Hematopoietic multipotent progenitor cell treated with erythropoietin and hydrocortisone succinate and interleukin-3 and kit ligand, for 4 days (in vitro differentiated cells): Measurements from ENCODE around the gene TCHH.
A peak's percentile ranks its signal among the peaks of the same experiment; 100 is the strongest.
"Not testable (repeated sequence)": the region's sequence is repeated elsewhere in the genome, so short reads cannot be mapped to it uniquely, and the experiment has no call there.

ENCODE experiments used
- DNase-seq: peaks from one replicate; pipeline ENCODE4 v3.0.0-alpha.2; 2015

The TCHH gene

DNA sequence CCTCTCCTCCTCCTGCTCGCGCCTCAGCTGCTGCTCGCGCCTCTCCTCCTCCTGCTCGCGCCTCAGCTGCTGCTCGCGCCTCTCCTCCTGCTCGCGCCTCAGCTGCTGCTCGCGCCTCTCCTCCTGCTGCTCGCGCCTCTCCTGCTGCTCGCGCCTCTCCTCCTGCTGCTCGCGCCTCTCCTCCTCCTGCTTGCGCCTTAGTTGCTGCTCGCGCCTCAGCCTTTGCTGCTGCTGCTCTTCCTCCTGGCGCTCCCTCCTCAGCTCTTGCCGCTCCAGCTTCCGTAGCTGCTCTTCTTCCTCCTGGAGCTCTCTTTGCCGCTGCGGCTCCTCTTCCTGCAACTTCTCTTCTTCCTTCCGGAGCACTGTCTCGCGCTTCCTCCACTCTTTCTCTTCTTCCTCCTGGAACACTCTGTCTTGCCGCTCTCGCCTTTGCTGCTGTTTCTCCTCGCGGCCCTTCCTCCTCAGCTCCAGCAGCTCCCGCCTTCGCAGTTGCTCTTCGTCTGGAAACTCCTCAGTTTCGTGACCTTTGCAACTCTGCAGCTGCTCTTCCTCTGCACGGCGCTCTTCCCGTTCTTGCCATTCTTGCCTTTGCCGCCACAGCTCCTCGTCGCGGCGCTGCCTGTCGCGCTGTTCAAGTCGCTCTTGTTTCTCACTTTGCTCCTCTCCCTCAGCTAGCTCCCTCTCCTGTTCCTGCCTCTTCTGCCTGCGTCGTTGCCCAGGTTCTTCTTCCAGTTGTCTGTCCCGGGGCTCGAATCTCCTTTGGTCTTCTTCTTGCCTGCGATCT, 3.0 kb downstream of the TCHH start:
- peak; percentile 33 for DNase-seq

DNA sequence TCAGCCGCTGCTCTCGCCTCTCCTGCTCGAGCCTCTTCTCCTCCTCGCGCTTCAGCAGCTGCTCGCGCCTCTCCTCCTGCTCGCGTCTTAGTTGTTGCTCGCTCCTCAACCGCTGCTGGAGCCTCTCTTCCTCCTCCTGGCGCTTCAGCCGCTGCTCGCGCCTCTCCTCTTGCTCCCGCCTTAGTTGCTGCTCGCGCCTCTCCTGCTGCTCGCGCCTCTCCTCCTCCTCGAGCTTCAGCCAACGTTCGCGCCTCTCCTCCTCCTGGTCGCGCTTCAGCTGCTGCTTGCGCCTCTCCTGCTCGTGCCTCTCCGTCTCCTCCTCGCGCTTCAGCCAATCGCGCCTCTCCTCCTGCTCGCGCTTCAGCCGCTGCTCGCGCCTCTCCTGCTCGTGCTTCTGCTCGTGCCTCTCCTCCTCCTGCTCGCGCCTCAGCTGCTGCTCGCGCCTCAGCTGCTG, 3.7 kb downstream of the TCHH start:
- peak; percentile 72 for DNase-seq

DNA sequence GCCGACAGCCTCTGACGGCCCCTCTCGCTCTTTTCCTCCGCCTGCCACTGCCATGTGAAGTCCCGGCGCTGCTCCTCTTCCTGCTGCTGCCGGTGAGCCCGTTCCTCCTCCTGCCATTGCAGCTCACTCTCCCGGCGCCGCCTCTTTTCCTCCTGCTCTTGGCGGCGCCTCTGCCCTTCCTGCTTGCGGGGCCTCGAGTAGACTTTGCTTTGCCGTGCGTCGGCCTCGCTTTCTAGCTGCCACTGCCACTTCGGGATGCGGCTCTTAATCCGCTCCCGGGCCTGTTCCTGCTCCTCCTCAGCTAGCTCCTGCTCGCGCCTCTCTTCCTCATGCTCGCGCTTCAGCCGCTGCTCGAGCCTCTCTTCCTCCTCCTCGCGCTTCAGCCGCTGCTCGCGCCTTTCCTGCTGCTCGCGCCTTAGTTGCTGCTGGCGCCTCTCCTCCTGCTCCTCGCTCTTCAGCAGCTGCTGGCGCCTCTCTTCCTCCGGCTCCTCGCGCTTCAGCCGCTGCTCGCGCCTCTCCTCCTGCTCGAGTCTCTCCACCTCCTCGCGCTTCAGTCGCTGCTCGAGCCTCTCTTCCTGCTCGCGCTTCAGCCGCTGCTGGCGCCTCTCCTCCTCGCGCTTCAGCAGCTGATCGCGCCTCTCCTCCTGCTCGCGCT, 4.3 kb downstream of the TCHH start:
- peak; percentile 70 for DNase-seq

DNA sequence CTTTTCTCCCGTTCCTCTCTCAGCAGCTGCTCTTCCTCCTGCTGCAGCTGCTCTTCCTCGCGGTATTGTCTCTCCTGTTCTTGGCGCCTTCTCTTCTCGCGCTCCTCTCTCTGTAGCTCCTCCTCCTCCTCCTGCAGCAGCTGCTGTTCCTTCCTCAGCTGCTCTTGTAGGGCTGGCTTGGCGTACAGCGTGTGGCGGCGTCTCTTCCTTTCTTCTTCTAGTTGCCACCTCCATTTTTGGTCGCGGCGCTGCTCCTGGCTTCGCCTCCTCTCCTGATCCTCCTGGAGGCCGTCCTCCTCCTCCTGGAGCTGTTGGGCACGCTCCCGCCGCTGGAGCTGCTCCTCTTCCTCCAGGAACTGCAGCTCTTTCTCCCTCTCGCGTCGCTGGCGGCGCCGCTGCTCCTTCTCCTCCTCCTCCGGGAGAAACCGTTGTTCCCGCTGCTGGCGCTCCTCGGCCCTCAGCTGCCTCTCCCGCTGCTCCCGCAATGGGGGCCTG, 4.8 kb downstream of the TCHH start:
- DNase-seq: peak; percentile 74

DNA sequence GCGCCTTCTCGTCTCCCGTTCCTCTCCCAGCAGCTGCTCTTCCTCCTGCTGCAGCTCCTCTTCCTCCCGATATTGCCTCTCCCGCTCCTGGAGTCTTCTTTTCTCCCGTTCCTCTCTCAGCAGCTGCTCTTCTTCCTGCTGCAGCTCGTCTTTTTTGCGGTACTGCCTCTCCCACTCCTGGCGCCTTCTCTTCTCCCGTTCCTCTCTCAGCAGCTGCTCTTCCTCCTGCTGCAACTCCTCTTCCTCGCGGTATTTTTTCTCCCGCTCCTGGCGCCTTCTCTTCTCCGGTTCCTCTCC, 5.3 kb downstream of the TCHH start:
- no peak for DNase-seq

DNA sequence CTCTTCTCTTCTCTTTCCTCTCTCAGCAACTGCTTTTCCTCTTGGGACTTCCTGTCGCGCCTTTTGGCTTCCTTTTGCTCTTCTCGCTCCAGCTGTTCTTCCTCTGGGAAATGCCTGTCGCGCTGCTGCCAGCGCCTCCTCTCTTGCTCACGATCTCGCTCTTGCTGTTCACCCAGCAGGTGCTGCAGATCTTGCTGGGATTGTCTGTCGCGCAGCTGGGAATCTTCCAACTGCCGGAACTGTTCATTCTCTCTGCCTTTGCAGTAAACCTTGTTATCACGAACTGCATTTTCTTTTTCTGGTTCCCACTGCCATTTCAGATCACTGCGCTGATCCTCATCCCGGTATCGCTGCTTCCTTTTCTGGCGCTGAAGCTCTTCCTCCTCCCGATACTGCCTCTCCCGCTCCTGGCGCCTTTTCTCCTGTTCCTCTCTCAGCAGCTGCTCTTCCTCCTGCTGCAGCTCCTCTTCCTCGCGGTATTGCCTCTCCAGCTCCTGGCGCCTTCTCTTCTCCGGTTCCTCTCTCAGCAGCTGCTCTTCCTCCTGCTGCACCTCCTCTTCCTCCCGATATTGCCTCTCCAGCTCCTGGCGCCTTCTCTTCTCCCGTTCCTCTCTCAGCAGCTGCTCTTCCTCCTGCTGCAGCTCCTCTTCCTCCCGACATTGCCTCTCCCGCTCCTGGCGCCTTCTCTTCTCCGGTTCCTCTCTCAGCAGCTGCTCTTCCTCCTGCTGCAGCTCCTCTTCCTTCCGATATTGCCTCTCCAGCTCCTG, 5.8 kb downstream of the TCHH start:
- DNase-seq: no peak

DNA sequence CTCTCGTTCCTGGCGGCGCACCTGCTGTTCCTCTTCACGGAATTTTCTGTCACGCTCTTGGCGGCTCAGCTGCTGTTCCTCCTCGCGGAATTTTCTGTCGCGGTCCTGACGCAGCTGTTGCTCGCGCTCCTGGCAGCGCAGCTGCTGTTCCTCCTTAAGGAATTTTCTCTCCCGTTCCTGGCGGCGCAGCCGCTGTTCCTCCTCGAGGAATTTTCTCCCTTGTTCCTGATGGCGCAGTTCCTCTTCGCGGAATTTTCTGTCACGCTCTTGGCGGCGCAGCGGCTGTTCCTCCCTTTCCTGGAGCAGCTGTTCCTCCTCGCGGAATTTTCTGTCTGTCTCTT, 6.4 kb downstream of the TCHH start:
- DNase-seq: no peak

DNA sequence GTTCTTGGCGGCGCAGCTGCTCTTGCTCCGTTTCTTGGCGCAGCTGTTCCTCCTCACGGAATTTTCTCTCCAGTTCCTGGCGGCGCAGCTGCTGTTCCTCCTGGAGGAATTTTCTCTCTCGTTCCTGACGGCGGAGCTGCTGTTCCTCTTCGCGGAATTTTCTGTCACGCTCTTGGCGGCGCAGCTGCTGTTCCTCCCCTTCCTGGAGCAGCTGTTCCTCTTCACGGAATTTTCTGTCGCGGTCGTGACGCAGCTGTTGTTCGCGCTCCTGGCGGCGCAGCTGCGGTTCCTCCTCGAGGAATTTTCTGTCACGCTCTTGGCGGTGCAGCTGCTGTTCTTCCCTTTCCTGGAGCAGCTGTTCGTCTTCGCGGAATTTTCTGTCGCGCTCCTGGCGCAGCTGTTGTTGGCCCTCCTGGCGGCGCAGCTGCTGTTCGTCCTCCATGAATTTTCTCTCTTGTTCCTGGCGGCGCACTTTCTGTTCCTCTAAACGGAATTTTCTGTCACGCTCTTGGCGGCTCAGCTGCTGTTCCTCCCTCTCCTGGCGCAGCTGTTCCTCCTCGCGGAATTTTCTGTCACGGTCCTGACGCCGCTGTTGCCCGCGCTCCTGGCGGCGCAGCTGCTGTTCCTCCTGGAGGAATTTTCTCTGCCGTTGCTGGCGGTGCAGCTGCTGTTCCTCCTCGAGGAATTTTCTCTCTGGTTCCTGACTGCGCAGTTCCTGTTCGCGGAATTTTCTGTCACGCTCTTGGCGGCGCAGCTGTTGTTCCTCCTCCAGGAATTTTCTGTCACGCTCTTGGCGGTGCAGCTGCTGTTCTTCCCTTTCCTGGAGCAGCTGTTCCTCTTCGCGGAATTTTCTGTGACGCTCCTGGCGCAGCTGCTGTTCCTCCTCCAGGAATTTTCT, 7.0 kb downstream of the TCHH start:
- peak; percentile 18 for DNase-seq

DNA sequence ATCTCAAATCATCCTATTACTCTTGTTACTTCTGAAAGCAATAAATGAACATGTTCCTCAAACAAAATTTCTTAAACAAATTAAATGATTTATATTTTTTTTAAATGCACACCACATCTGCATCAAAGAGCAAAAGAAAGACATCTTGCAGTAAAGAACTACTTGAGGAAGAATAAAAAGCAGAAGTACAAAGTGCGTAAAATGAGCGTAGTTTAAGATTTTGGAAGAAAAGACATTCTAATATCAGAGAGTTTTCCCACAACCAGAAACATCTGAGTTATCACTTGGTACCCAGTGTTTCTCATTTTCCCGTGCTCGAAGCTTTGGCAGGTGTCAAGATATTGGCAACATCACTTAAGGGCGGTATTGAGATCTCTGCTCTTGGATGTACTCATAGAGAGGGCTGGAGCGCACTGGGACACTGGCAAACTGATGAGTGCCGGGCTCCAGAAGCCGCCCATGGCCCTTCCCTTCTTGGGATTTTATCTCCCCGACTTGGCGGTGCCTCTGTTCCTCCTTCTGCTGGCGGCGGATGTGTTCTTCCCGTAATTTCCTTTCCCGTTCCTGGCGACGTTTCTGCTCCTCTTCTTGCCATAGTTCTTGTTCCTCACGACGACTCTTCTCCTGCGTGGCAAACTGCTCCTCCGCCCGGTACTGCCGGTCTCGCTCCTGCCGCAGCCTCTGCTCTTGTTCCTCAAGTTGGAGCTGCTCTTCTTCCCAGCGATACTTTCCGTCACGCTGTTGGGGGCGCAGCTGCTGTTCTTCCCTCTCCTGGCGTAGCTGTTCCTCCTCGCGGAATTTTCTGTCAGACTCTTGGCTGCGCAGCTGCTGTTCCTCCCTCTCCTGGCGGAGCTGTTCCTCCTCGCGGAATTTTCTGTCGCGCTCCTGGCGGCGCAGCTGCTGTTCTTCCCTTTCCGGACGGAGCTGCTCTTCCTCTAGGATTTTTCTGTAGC, 7.9 kb downstream of the TCHH start:
- peak; percentile 15 for DNase-seq

DNA sequence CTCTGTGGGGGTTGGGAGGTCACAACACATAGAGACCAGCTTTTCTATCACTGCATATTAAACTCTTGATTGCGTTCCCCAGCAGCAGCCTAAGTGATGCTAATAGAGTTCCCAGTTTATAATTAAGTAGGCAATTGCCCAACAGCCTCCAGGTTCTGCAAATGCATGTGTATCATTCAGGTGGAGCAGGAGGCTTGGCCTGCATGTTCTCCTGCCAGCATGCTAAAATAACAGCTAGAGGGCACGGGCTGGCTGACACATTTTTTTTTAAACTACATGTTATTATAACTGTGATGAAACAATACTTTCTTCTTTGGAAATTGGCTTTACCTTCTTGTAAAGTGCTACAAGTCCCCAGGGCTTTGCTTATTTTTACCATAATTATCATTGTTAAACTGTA, 10.4 kb downstream of the TCHH start:
- no peak for DNase-seq

DNA sequence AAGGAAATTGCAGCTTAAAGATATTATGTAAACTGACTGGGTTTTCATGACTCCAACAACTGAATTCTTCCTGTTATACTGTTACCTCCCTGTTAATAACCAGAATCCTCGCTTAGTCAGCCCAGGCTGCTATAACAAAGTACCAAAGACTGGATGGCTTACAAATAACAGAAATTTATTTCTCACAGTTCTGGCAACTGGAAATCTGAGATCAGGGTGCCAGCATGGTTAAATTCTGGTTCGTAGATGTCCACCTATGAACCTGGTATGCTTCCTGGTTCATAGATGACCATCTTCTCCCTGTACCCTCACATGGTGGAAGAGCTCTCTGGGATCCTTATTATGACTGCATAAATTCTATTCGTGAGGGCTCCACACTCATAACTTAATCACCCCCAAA, 18.3 kb downstream of the TCHH start:
- DNase-seq: no peak

DNA sequence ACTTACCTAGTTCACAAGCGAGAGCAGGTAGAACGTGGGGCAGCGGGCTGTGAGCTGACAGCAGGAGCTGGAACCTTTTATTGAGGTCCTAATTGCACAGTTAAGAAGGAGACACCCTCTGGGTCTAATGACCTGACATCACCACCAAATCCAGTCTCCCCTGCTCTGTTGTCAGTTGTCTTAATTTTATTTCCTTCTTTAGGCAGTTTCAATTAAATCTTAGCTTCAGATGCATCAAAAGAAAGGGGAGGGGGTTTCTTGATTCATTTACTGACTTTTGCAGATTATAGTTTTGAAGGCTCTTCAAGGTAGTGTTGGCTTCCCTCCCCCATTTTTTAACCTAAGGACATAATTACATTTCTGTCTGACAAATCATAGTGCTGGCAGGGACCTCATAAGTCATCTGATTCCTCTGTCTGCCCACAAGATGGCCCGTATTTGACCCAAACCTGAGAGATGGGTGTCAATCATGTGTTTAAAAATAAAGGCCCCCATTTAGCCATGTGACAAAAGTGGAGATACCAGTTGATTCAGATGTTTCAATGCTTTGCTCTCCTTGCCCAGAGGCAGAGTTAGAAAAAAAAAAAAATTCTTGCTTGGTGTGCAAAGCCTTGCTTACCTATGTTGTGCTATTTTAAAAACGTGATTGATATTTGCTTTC, 26.1 kb downstream of the TCHH start, which contains the start of gene TCHHL1:
Gene TCHHL1 (minus strand): TSS at position 51 of the 661 bp plus-strand sequence. CDS start 921 bp downstream, outside the sequence.
- DNase-seq: no peak

DNA sequence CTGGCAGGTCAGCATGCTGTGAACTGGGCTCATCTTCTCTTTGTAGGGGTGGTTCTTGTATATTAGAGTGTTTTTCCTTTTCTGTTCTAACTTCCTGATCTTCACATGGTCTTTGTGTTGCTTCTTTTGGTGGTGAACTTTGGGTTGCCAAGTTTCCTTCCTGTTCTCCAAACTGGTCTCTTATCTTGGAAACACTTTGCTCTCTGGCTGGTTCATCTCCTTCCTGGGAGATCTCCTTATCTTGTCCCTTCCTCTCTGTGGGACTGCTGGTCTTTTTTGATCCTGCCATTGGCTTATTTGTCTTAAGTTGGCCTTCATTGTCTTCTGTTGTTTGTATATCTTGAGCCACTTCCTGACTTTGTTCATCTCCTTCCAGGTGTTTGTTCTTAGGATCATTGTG, 28.5 kb downstream of the TCHH start:
- peak; percentile 55 for DNase-seq

DNA sequence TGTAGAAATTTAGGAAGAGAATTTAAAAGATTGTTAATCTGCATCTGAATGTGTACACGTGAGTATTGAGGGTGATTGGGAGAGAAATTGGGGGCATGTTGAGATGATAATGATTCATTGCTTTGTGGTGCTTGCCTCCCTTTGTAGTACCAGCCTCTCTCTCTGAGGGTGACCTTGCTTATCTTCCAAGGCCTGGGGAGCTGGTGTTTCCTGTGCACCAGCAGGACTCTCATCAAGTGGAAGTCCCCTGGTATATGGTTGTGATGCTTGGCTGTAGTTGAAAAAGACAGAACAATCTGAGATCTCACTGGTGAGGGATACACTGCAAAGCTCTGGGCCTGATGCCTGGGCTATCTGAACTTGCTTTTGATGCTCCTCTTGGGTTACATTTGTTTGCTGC, 30.4 kb downstream of the TCHH start:
- peak; percentile 82 for DNase-seq

DNA sequence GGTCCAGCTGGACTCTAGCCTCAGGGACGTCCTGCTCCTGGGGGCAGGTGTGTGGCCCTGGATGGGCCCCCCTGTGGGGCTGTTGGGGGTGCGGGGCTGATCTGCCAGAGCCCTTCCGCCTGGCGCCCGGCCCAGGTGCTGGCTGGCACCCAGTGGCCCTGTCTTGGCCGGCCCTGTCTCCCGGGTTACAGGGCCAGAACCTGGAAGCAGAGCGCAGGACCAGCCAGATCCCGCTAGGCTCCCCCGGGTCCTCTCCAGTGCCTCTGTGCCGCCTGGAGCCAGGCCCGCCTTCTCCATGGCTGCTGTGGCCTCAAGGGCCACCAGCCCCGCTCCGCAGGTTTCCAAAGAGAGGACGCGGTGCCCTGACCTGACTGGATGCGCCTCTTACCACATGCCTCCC, 34.2 kb downstream of the TCHH start:
- DNase-seq: not testable (repeated sequence)

DNA sequence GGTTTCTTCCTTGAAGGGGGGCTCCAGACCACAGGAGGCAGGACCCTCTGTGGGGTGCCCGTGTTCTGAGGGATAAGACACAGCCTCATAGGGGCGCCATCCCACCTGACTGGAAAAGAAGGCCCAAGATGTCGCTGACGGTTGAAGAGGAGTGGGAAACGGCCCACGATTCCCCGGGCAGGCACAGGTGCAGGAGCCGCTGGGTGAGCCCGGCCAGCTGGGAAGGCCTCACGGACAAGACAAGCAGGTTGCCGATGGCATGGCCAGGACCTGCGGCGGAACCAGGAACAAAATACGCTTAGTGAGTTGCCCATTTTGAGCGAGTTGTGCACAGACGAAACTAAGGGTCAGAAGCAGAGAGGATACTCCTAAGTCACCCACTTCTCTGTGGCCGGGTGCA, 34.8 kb downstream of the TCHH start:
- DNase-seq: not testable (repeated sequence)

DNA sequence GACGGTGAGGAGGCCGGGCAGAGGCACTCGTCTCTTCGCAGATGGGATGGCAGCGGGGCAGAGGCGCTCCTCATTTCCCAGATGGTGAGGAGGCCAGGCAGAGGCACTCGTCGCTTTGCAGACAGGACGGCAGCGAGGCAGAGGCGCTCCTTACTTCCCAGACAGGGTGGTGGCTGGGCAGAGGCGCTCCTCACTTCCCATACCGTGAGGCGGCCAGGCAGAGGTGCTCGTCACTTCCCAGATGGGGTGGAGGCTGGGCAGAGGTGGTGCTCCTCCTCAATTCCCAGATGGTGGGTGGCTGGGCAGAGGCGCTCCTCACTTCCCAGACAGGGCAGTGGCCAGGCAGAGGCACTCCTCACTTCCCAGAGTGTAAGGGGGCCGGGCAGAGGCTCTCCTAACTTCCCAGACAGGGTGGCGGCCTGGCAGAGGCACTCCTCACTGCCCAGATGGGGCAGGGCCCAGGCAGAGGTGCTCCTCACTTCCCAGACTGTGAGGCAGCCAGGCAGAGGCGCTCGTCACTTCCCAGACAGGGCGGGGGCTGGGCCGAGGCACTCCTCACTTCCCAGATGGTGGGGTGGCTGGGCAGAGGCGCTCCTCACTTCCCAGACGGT, 36.3 kb downstream of the TCHH start:
- no peak for DNase-seq

DNA sequence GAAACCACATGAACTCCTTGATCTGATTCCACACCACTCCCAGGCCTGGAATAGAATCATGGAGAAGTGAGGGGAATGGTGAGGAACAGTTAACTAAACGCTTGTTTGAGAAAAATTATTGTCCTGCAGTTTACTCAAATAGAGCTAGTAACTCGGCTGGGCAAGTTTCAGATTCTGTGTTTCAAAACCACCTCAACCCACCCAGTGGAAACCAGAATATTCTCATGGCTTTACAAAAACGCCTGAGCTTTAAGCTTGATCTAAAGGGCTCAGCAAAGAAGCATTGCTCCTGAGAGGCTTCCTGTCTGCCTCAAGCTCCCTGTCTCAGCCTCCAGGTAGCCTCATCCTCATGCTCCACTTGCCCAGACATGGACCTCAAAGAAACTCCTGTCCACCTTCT, 42.9 kb downstream of the TCHH start:
- DNase-seq: no peak

DNA sequence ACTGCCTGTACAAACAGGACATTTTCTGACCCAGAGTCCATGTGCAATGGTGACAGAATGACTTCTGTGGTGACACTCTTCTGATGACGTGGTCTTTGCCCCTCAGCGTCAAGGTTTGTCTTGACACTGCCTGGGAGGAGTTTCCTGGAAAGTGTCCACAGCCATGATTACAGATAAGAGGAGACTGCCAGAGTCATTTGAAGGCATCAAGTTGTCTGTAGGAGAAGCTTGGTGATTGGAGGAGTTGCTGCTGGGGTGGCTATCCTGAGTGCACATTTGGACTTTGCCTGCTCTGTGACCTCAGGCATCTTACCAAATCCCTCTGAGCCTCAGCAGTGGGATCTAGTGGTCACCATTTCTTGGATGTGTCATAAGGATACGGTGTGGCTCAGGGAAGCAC, 44.1 kb downstream of the TCHH start:
- DNase-seq: peak; percentile 72

DNA sequence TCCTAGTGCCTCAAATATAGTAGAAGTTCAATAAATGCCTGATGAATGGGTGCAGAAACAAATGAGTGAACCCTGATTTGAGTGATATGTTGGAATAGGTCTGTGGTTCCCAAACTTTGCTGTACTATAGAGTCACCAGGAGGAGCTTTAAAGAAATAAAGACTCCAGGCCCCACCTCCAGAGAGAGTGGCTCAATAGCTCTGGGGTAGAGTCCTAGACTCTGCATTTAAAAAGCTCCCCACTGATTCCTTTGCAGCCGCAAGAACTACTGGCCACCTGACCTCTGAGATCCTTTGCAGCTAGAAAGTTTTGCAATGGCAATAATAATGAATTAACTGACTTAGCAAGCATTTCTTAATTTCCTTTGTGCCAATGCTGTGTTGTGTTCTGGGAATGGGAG, 47.3 kb downstream of the TCHH start:
- no peak for DNase-seq

DNA sequence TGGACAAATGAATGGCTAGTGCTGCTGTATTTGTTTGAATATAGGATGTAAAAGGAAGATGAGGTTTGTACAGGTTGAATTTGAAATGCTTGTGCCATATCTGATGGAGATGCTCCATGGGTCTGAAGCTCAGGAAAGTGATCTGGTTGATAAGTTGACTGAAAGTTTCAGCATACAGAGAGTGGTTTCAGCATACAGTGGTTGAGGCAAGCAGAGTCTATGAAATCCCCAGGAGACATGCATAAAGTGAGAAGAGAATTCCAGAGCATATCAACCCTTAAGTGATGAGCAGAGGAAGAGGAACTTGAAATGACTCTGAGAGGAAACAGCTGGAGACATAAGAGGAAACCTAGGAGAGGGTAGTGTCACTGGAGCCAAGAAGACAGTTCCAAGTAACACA, 48.1 kb downstream of the TCHH start:
- DNase-seq: no peak
